OCI-LY1 (cell line): ENCODE measurements around the gene PBX3.

Experiments
- H2AFZ ChIP-seq: fragments of 200-600 bp; sonication (generic), shearing (Covaris generic); 2 replicates; pipeline ENCODE4 v1.6.0; 2014; ENCODE audit warnings: antibody characterized with exemption, mild to moderate bottlenecking, low read length
- H3F3A ChIP-seq: fragments of 200-600 bp; sonication (generic), shearing (Covaris generic); 2 replicates; pipeline ENCODE4 v1.6.0; 2014; ENCODE audit warnings: mild to moderate bottlenecking, antibody characterized with exemption, low read length, moderate library complexity; ENCODE audit not compliant: insufficient read depth
- H3K27ac ChIP-seq: fragments of 200-600 bp; sonication (generic); 2 replicates; pipeline ENCODE4 v1.5.1; 2014; ENCODE audit warnings: low read length, mixed run types, mild to moderate bottlenecking, low read depth; ENCODE audit not compliant: poor library complexity, severe bottlenecking
- H3K27me3 ChIP-seq: fragments of 200-600 bp; sonication (generic); 2 replicates; pipeline ENCODE4 v1.6.0; 2014; ENCODE audit warnings: antibody characterized with exemption, mild to moderate bottlenecking, low read length, moderate library complexity; ENCODE audit not compliant: insufficient read depth
- H3K36me3 ChIP-seq: fragments of 200-600 bp; sonication (generic); 2 replicates; pipeline ENCODE4 v1.6.1; 2014; ENCODE audit warnings: mild to moderate bottlenecking, antibody characterized with exemption, low read length, moderate library complexity, mixed read lengths; ENCODE audit not compliant: insufficient read depth
- H3K4me1 ChIP-seq: fragments of 200-600 bp; sonication (generic); 2 replicates; pipeline ENCODE4 v1.5.1; 2014; ENCODE audit warnings: mild to moderate bottlenecking, low read length, moderate library complexity; ENCODE audit not compliant: insufficient read depth, severe bottlenecking
- H3K4me2 ChIP-seq: fragments of 200-600 bp; sonication (generic), shearing (Covaris generic); 2 replicates; pipeline ENCODE4 v1.6.1; 2014; ENCODE audit warnings: low read length
- H3K4me3 ChIP-seq: fragments of 200-600 bp; sonication (generic); 2 replicates; pipeline ENCODE4 v1.5.1; 2014; ENCODE audit warnings: low read length, low read depth, mild to moderate bottlenecking, mixed read lengths; ENCODE audit not compliant: poor library complexity, severe bottlenecking
- H3K79me2 ChIP-seq: fragments of 200-600 bp; shearing (Covaris generic); 2 replicates; pipeline ENCODE4 v1.6.1; 2016; ENCODE audit warnings: mixed run types, low read length, mixed read lengths; ENCODE audit not compliant: insufficient read depth
- H3K9ac ChIP-seq: fragments of 200-600 bp; sonication (generic), shearing (Covaris generic); 2 replicates; pipeline ENCODE4 v1.6.1; 2014; ENCODE audit warnings: mild to moderate bottlenecking, low read length, mixed read lengths
- H3K9me2 ChIP-seq: fragments of 200-600 bp; sonication (generic), shearing (Covaris generic); 2 replicates; pipeline ENCODE4 v1.6.1; 2014; ENCODE audit warnings: low read depth, mild to moderate bottlenecking, low read length, mixed read lengths
- H3K9me3 ChIP-seq: fragments of 200-600 bp; shearing (Covaris generic); 2 replicates; pipeline ENCODE4 v1.6.1; 2014; ENCODE audit warnings: low read length, mixed read lengths
- H4K20me1 ChIP-seq: fragments of 200-600 bp; sonication (generic), shearing (Covaris generic); 2 replicates; pipeline ENCODE4 v1.6.0; 2016; ENCODE audit warnings: mild to moderate bottlenecking, low read length; ENCODE audit not compliant: insufficient read depth
- EZH2 ChIP-seq: fragments of 200-600 bp; sonication (generic), shearing (Covaris generic); IDR thresholded peaks from 2 replicates; pipeline ENCODE4 v1.8.0; 2017; ENCODE audit warnings: borderline replicate concordance, mixed run types, mild to moderate bottlenecking, antibody characterized with exemption, low read length, moderate library complexity, mixed read lengths
- TF ChIP-seq, protein P1 (sequence below): fragments of 200-600 bp; sonication (generic), shearing (Covaris generic); IDR thresholded peaks from 2 replicates; pipeline ENCODE4 v1.5.1; 2017; ENCODE audit warnings: mild to moderate bottlenecking, antibody characterized with exemption, low read length, moderate library complexity, mixed read lengths

Gene PBX3

DNA sequence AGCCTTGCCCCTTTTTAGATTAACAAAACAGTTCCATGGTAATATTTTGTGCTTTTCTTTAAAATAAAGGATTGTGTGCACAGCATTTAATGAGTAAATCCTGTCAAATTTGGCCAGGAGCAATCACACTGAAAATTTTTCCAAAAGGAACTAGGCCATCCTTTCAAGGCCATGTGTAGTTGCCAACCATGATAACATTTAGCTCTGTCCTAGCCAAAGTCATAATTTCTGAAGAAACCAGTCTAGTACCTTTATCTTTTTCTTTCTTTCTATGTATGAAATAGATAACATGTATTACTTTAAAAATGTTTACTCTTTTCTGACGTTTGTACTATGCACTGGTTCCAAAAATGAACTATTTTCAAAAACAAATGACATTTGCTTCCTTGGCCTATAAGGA is 143.7 kb downstream of the PBX3 start:
- H3K9me2 ChIP-seq: no peaks in the 10 kb centered on the region
- no peak overlapping the region for H3K4me3 ChIP-seq
- no peaks in the 10 kb centered on the region for H3K27me3 ChIP-seq
- TF ChIP-seq EZH2: no peak
- TF ChIP-seq, protein P1, sequence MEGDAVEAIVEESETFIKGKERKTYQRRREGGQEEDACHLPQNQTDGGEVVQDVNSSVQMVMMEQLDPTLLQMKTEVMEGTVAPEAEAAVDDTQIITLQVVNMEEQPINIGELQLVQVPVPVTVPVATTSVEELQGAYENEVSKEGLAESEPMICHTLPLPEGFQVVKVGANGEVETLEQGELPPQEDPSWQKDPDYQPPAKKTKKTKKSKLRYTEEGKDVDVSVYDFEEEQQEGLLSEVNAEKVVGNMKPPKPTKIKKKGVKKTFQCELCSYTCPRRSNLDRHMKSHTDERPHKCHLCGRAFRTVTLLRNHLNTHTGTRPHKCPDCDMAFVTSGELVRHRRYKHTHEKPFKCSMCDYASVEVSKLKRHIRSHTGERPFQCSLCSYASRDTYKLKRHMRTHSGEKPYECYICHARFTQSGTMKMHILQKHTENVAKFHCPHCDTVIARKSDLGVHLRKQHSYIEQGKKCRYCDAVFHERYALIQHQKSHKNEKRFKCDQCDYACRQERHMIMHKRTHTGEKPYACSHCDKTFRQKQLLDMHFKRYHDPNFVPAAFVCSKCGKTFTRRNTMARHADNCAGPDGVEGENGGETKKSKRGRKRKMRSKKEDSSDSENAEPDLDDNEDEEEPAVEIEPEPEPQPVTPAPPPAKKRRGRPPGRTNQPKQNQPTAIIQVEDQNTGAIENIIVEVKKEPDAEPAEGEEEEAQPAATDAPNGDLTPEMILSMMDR: no peak
- H3K79me2 ChIP-seq: no peaks in the 10 kb centered on the region
- no peak overlapping the region for H3K27ac ChIP-seq
- no peak overlapping the region for H3K4me2 ChIP-seq
- H3K36me3 ChIP-seq: no peaks in the 10 kb centered on the region; the same call in 1 of the 2 replicates
- H3K9me3 ChIP-seq: no peaks in the 10 kb centered on the region
- H4K20me1 ChIP-seq: peaks cover 16% of the 10 kb centered on the region
- peaks cover 13% of the 10 kb centered on the region for H3K4me1 ChIP-seq
- no peaks in the 10 kb centered on the region for H3F3A ChIP-seq
- no peak overlapping the region for H3K9ac ChIP-seq
- H2AFZ ChIP-seq: no peak overlapping the region

DNA sequence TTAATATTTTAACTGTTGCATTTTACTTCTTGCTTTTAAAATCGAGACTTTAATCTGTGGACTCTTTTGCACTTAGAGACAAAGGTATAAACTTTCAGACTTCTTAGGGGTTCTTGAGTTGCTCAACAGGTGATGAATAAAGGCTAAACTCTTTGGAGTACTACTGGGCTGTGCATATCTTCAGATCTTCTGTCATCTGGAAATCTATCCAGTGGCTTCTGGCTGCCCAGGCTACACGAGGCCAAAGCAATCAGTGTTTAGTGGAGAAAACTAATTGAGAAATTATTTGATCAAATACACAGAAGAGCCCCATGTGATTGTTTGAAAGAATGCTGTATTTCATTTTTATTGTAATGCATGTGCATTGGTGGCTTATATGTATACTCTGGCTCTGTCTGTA is 146.1 kb downstream of the PBX3 start:
- no peaks in the 10 kb centered on the region for H3K9me3 ChIP-seq
- H3K27me3 ChIP-seq: no peaks in the 10 kb centered on the region
- no peak overlapping the region for H3K9ac ChIP-seq
- no peak overlapping the region for H2AFZ ChIP-seq
- no peak overlapping the region for H3K27ac ChIP-seq
- H3K36me3 ChIP-seq: no peaks in the 10 kb centered on the region; the same call in 1 of the 2 replicates
- no peaks in the 10 kb centered on the region for H3K79me2 ChIP-seq
- TF ChIP-seq, protein P1: no peak
- TF ChIP-seq EZH2: no peak
- H4K20me1 ChIP-seq: peaks cover 7% of the 10 kb centered on the region
- no peak overlapping the region for H3K4me2 ChIP-seq
- peaks cover 13% of the 10 kb centered on the region for H3K4me1 ChIP-seq
- no peaks in the 10 kb centered on the region for H3K9me2 ChIP-seq
- no peak overlapping the region for H3K4me3 ChIP-seq
- no peaks in the 10 kb centered on the region for H3F3A ChIP-seq

DNA sequence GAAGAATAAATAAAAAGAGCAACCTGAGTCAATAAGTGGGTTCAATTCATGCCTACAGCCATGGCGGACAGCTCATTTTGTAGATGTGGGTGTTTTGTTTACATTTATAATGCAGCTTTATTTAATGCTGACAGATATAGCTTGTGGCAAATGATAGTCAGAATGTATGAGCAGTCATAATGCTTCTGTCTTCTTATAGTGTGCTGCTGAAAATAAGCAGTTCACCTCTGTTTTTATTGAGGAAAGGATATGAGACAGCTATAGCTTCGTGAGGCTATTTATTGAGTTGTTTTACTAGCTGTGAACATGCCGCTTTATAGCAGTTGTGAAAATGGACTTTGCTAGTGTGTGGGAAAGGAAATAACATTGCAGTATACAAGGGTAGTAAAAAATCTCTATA is 147.4 kb downstream of the PBX3 start:
- no peaks in the 10 kb centered on the region for H3K79me2 ChIP-seq
- TF ChIP-seq, protein P1: no peak
- TF ChIP-seq EZH2: no peak
- no peak overlapping the region for H3K4me3 ChIP-seq
- H3K9ac ChIP-seq: no peak overlapping the region
- H3K27ac ChIP-seq: no peak overlapping the region
- H3K9me3 ChIP-seq: no peaks in the 10 kb centered on the region
- peaks cover 5% of the 10 kb centered on the region for H3K4me1 ChIP-seq
- no peak overlapping the region for H2AFZ ChIP-seq
- peaks cover 7% of the 10 kb centered on the region for H4K20me1 ChIP-seq
- H3K4me2 ChIP-seq: no peak overlapping the region
- no peaks in the 10 kb centered on the region for H3K27me3 ChIP-seq
- H3F3A ChIP-seq: no peaks in the 10 kb centered on the region
- H3K36me3 ChIP-seq: no peaks in the 10 kb centered on the region; the same call in 1 of the 2 replicates
- no peaks in the 10 kb centered on the region for H3K9me2 ChIP-seq
